A549 (cell line): ENCODE results near the gene BRSK2. TPM values are rescaled to one million over a fixed set of nuclear protein-coding genes. Genes with fewer than 3 reads are reported as not detected.

Experiments used
- ATAC-seq, 2 experiments: fragments of 200-7000 bp in 1 of 2; fragments of >200 bp in 1 of 2; cut with Nextera tagmentation in 1 of 2; cut with Tn5 transposase in 1 of 2; 3 replicates each; pipeline versions ENCODE4 v1.8.0 to v1.9.1; 2018 to 2020; ENCODE audit warnings: mild to moderate bottlenecking in 1 of 2, moderate library complexity in 1 of 2
- CTCF ChIA-PET: fragments of 300-600 bp; sonication (Branson Sonifier 250); formaldehyde crosslinking; extraction: SDS; loops from one replicate; lab custom pipeline; 2021; ENCODE audit warnings: antibody characterized with exemption, inconsistent platforms; lab: Yijun Ruan, JAX
- POLR2A ChIA-PET: fragments of 350-600 bp; formaldehyde crosslinking; extraction: SDS; loops from one replicate; lab custom pipeline; 2021; ENCODE audit warnings: antibody characterized with exemption, inconsistent platforms; lab: Yijun Ruan, JAX
- DNase-seq, 2 experiments: peaks; one replicate each; pipeline versions ENCODE4 v3.0.0 to v3.0.0-alpha.2; 2011 to 2016; ENCODE audit warnings: low read depth in 1 of 2, low spot score in 1 of 2
- FAIRE-seq: peaks from 2 replicates; lab custom pipeline; 2011; peaks lifted over from hg19 to GRCh38; lab: Jason Lieb, UNC
- H3K27ac ChIP-seq, 2 experiments: fragments of >200 bp; sonication (Bioruptor Twin); formaldehyde crosslinking; 3 replicates each; pipeline ENCODE4 v1.5.1; 2016 to 2017
- H3K4me1 ChIP-seq: fragments of >200 bp; sonication (Bioruptor Twin); formaldehyde crosslinking; 3 replicates; pipeline ENCODE4 v1.6.1; 2016
- H3K4me2 ChIP-seq: fragments of >200 bp; sonication (Bioruptor Twin); formaldehyde crosslinking; 3 replicates; pipeline ENCODE4 v1.6.1; 2016
- H3K4me3 ChIP-seq: fragments of >200 bp; sonication (Bioruptor Twin); formaldehyde crosslinking; 3 replicates; pipeline ENCODE4 v1.5.1; 2016
- H3K9me3 ChIP-seq: fragments of >200 bp; sonication (Bioruptor Twin); formaldehyde crosslinking; 3 replicates; pipeline ENCODE4 v1.6.1; 2016
- BCL3 ChIP-seq: fragments of >200 bp; sonication (Bioruptor Twin); formaldehyde crosslinking; IDR thresholded peaks from 3 replicates; pipeline ENCODE4 v1.6.1; 2016
- BHLHE40 ChIP-seq: IDR thresholded peaks from 2 replicates; pipeline ENCODE4 v1.6.1; 2012; ENCODE audit warnings: low read depth, low read length, inconsistent platforms
- FOSB ChIP-seq: fragments of 250-450 bp; sonication (Bioruptor Pico); IDR thresholded peaks from 2 replicates; pipeline ENCODE4 v1.5.0; 2020; ENCODE audit warnings: mild to moderate bottlenecking, moderate library complexity
- FOXS1 ChIP-seq: fragments of 250-450 bp; sonication (Bioruptor Pico); IDR thresholded peaks from 2 replicates; pipeline ENCODE4 v1.5.0; 2020; ENCODE audit warnings: mild to moderate bottlenecking, moderate library complexity
- KDM5A ChIP-seq: fragments of 200-600 bp; sonication (generic); IDR thresholded peaks from 2 replicates; pipeline ENCODE4 v1.6.1; 2016; ENCODE audit warnings: antibody characterized with exemption, mild to moderate bottlenecking
- MYC ChIP-seq: IDR thresholded peaks from 2 replicates; pipeline ENCODE4 v1.6.1; 2012; ENCODE audit warnings: mild to moderate bottlenecking, inconsistent platforms, low read length, improper control_type of control experiment, borderline replicate concordance
- PBX3 ChIP-seq: IDR thresholded peaks from 2 replicates; pipeline ENCODE4 v1.6.1; 2012
- POLR2A ChIP-seq: IDR thresholded peaks from 2 replicates; pipeline ENCODE4 v1.6.1; 2012; ENCODE audit warnings: mild to moderate bottlenecking, low read length
- RARB ChIP-seq: fragments of 250-450 bp; sonication (Bioruptor Pico); IDR thresholded peaks from 2 replicates; pipeline ENCODE4 v1.8.0; 2021; ENCODE audit warnings: mild to moderate bottlenecking, moderate library complexity
- SMC3 ChIP-seq: fragments of >200 bp; sonication (Bioruptor Twin); formaldehyde crosslinking; IDR thresholded peaks from 3 replicates; pipeline ENCODE4 v1.6.1; 2018; ENCODE audit warnings: inconsistent platforms
- TFCP2L1 ChIP-seq: fragments of 250-450 bp; sonication (Bioruptor Pico); IDR thresholded peaks from 2 replicates; pipeline ENCODE4 v1.5.0; 2021; ENCODE audit warnings: mild to moderate bottlenecking
- TP53 ChIP-seq: fragments of 250-450 bp; sonication (Bioruptor Pico); IDR thresholded peaks from 2 replicates; pipeline ENCODE4 v1.5.0; 2021; ENCODE audit warnings: mild to moderate bottlenecking, moderate library complexity
- WGBS: methylation state at CpG from one replicate; pipeline ENCODE4 v1.1.6; 2017; ENCODE audit errors: missing lambda C conversion rate; 5-methylcytosine and 5-hydroxymethylcytosine counted together
- polyA plus RNA-seq, 4 experiments: library from polyadenylated mRNA; depleted of rRNA in 3 of 4; stranded (reverse); fragments of >200 nt; fragmentation: RNase III in 1 of 4; extraction: RNeasy Plus Mini Kit Qiagen cat#74134 plus additional on column Dnase treatment in 1 of 4; gene quantifications; 2 replicates in 3 of 4; 3 replicates in 1 of 4; pipeline ENCODE4 v1.2.3, GENCODE V29; 2011 to 2017
- TF ChIP-seq, protein P1 (sequence below): fragments of 450-650 bp; IDR thresholded peaks from 2 replicates; pipeline ENCODE4 v1.6.1; 2014; ENCODE audit warnings: antibody characterized with exemption

BRSK2 gene
- polyA plus RNA-seq, 2 of the 4 experiments (the other 2 are of a cell fraction) = 3.8 to 10.1 TPM

DNA sequence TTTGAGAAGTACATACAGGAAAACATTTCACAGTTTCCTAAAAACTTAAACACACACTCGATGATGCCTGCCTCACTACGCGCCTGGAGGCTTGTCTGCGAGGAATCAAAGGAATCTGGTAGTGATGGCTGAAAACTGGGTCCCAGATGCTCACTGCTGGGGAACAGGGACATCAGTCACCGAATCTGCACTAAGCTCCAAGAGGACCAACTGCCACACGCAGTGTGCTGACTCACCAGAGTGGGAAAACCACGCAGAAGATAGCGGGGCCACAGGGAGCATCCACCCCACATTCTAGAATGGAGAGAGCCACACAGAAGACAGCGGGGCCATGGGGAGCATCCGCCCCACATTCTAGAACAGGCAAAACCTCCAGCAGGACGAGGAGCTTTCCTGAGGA lies 121.2 kb downstream of the BRSK2 start:
- H3K4me3 ChIP-seq = no peak overlapping the region
- TF ChIP-seq SMC3 (no peak), BCL3 (no peak), RARB (CRISPR knock-in tag) (no peak), TFCP2L1 (no peak), MYC (no peak), BHLHE40 (no peak), PBX3 (no peak), POLR2A (no peak)
- no peak overlapping the region for H3K27ac ChIP-seq
- no peak for ATAC-seq
- FAIRE-seq = no peak
- H3K4me1 ChIP-seq = peaks cover 7% of the 10 kb centered on the region; the same call in 1 of the 3 replicates
- H3K4me2 ChIP-seq = no peak overlapping the region
- POLR2A ChIA-PET = interaction anchor here (1.0 kb wide), 1 partner anchor 8 kb away, joined by 4 read pairs; no protein-coding TSS in a partner anchor
- DNase-seq = no peak
- CTCF ChIA-PET = interaction anchor here (1.0 kb wide), 1 partner anchor 36 kb away, joined by 4 read pairs; no protein-coding TSS in a partner anchor
- no peaks in the 10 kb centered on the region for H3K9me3 ChIP-seq
- WGBS = 79% methylated on average over 10 of the region's 11 CpGs

GRCh38 chr11:1511937-1512496 lies 122.3 kb downstream of the BRSK2 start:
- POLR2A ChIA-PET = no interaction called here
- Histone ChIP-seq H3K27ac (no peak overlapping the region), H3K4me2 (no peak overlapping the region), H3K4me1 (peaks cover 7% of the 10 kb centered on the region; the same call in 1 of the 3 replicates), H3K9me3 (no peaks in the 10 kb centered on the region), H3K4me3 (no peak overlapping the region)
- DNase-seq = no peak
- 82% methylated on average over 12 of the region's 12 CpGs for WGBS
- no peak for ATAC-seq
- TF ChIP-seq, protein P1, sequence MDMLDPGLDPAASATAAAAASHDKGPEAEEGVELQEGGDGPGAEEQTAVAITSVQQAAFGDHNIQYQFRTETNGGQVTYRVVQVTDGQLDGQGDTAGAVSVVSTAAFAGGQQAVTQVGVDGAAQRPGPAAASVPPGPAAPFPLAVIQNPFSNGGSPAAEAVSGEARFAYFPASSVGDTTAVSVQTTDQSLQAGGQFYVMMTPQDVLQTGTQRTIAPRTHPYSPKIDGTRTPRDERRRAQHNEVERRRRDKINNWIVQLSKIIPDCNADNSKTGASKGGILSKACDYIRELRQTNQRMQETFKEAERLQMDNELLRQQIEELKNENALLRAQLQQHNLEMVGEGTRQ = no peak
- no peak for TF ChIP-seq KDM5A
- TF ChIP-seq BHLHE40 = no peak
- TF ChIP-seq FOSB (CRISPR knock-in tag) = no peak
- no peak for TF ChIP-seq FOXS1 (CRISPR knock-in tag)
- TF ChIP-seq TP53 (CRISPR knock-in tag) = no peak
- no peak for FAIRE-seq
- CTCF ChIA-PET = interaction anchor here (0.8 to 1.0 kb wide), 2 partner anchors 35 to 141 kb away, joined by 3 to 4 read pairs; no protein-coding TSS in a partner anchor

Other genes with a start within 250 kb of the BRSK2 start
- gene MUC5AC, start 232.0 kb upstream of the BRSK2 start, polyA plus RNA-seq (2011; rRNA removed) = 7.4 and 24.5 TPM in 2 replicates
- gene MUC5AC, start 232.0 kb upstream of the BRSK2 start, polyA plus RNA-seq (2017; fragmentation: RNase III; extraction: RNeasy Plus Mini Kit Qiagen cat#74134 plus additional on column Dnase treatment) = 0.18 to 0.55 TPM (median 0.18 TPM) in 3 replicates
- 0.85 and 2.9 TPM in 2 replicates for gene MUC5B, start 166.9 kb upstream of the BRSK2 start, polyA plus RNA-seq (2011; rRNA removed)
- gene MUC5B, start 166.9 kb upstream of the BRSK2 start, polyA plus RNA-seq (2017; fragmentation: RNase III; extraction: RNeasy Plus Mini Kit Qiagen cat#74134 plus additional on column Dnase treatment) = 0.70 to 1.4 TPM (median 0.81 TPM) in 3 replicates
- gene TOLLIP, start 80.3 kb upstream of the BRSK2 start, polyA plus RNA-seq (2011; rRNA removed) = 26.5 and 26.9 TPM in 2 replicates
- gene TOLLIP, start 80.3 kb upstream of the BRSK2 start, polyA plus RNA-seq (2017; fragmentation: RNase III; extraction: RNeasy Plus Mini Kit Qiagen cat#74134 plus additional on column Dnase treatment) = 31.5 to 37.9 TPM (median 33.8 TPM) in 3 replicates
- 25.4 and 32.0 TPM in 2 replicates for gene MOB2, start 96.8 kb downstream of the BRSK2 start, polyA plus RNA-seq (2011; rRNA removed)
- gene MOB2, start 96.8 kb downstream of the BRSK2 start, polyA plus RNA-seq (2017; fragmentation: RNase III; extraction: RNeasy Plus Mini Kit Qiagen cat#74134 plus additional on column Dnase treatment) = 31.9 to 38.2 TPM (median 35.2 TPM) in 3 replicates
- gene DUSP8, start 182.3 kb downstream of the BRSK2 start, polyA plus RNA-seq (2011; rRNA removed) = 2.6 and 3.6 TPM in 2 replicates
- gene DUSP8, start 182.3 kb downstream of the BRSK2 start, polyA plus RNA-seq (2017; fragmentation: RNase III; extraction: RNeasy Plus Mini Kit Qiagen cat#74134 plus additional on column Dnase treatment) = 0.59 to 1.2 TPM (median 0.72 TPM) in 3 replicates
- not detected in 2 replicates for gene KRTAP5-1, start 195.3 kb downstream of the BRSK2 start, polyA plus RNA-seq (2011; rRNA removed)
- not detected in 3 replicates for gene KRTAP5-1, start 195.3 kb downstream of the BRSK2 start, polyA plus RNA-seq (2017; fragmentation: RNase III; extraction: RNeasy Plus Mini Kit Qiagen cat#74134 plus additional on column Dnase treatment)
- not detected in 2 replicates for gene KRTAP5-2, start 208.4 kb downstream of the BRSK2 start, polyA plus RNA-seq (2011; rRNA removed)
- gene KRTAP5-2, start 208.4 kb downstream of the BRSK2 start, polyA plus RNA-seq (2017; fragmentation: RNase III; extraction: RNeasy Plus Mini Kit Qiagen cat#74134 plus additional on column Dnase treatment) = not detected in 3 replicates
- gene KRTAP5-3, start 218.5 kb downstream of the BRSK2 start, polyA plus RNA-seq (2011; rRNA removed) = not detected in 2 replicates
- not detected in 3 replicates for gene KRTAP5-3, start 218.5 kb downstream of the BRSK2 start, polyA plus RNA-seq (2017; fragmentation: RNase III; extraction: RNeasy Plus Mini Kit Qiagen cat#74134 plus additional on column Dnase treatment)
- gene KRTAP5-4, start 232.2 kb downstream of the BRSK2 start, polyA plus RNA-seq (2011; rRNA removed) = not detected in 2 replicates
- gene KRTAP5-4, start 232.2 kb downstream of the BRSK2 start, polyA plus RNA-seq (2017; fragmentation: RNase III; extraction: RNeasy Plus Mini Kit Qiagen cat#74134 plus additional on column Dnase treatment) = not detected in 3 replicates
- not detected in 2 replicates for gene KRTAP5-5, start 239.8 kb downstream of the BRSK2 start, polyA plus RNA-seq (2011; rRNA removed)
- not detected in 3 replicates for gene KRTAP5-5, start 239.8 kb downstream of the BRSK2 start, polyA plus RNA-seq (2017; fragmentation: RNase III; extraction: RNeasy Plus Mini Kit Qiagen cat#74134 plus additional on column Dnase treatment)